H7 (cell line): Measurements from ENCODE around the gene FCN1. TPM values are rescaled to one million over a fixed set of nuclear protein-coding genes. Genes with fewer than 3 reads are reported as not detected.
A peak's percentile ranks its signal among the peaks of the same experiment; 100 is the strongest.
"Not testable (repeated sequence)": the region's sequence is repeated elsewhere in the genome, so short reads cannot be mapped to it uniquely, and the experiment has no call there.

Experiments
- DNase-seq: peaks from one replicate; pipeline ENCODE4 v3.0.0; 2012
- H3K27me3 ChIP-seq: 2 replicates; pipeline ENCODE4 v1.6.0; 2011; ENCODE audit warnings: mild to moderate bottlenecking, low read length; ENCODE audit not compliant: control insufficient read depth, insufficient read depth
- H3K36me3 ChIP-seq: replicated peaks from 2 replicates; pipeline ENCODE4 v1.5.1; 2011; ENCODE audit warnings: low read length; ENCODE audit not compliant: control insufficient read depth, insufficient read depth
- H3K4me3 ChIP-seq: 2 replicates; pipeline ENCODE4 v1.5.1; 2011; ENCODE audit warnings: low read depth, mild to moderate bottlenecking, control low read depth, low read length, moderate library complexity; ENCODE audit not compliant: insufficient read depth
- total RNA-seq: library from RNA; depleted of rRNA; stranded (reverse); fragments of >200 nt; shearing (Covaris generic); gene quantifications from 2 replicates; pipeline ENCODE4 v1.2.3, GENCODE V29; 2014

The FCN1 gene
- total RNA-seq, 1 experiment from 2014 or later, result not detected

- Histone ChIP-seq H3K4me3 (no peak overlapping the region), H3K36me3 (no peaks in the 10 kb centered on the region), H3K27me3 (no peaks in the 10 kb centered on the region)
- peak; percentile 36 for DNase-seq
These were observed 41.6 kb upstream of the FCN1 start for GRCh38 chr9:134959126-134959970.

GRCh38 chr9:134957945-134958227, 40.2 kb upstream of the FCN1 start:
- H3K4me3 ChIP-seq, result no peak overlapping the region
- no peaks in the 10 kb centered on the region for H3K36me3 ChIP-seq
- H3K27me3 ChIP-seq, result no peaks in the 10 kb centered on the region
- DNase-seq, result no peak

GRCh38 chr9:134957165-134957944, 39.6 kb upstream of the FCN1 start:
- Histone ChIP-seq H3K4me3 (no peak overlapping the region), H3K27me3 (no peaks in the 10 kb centered on the region), H3K36me3 (no peaks in the 10 kb centered on the region)
- peak; percentile 18 for DNase-seq

GRCh38 chr9:134956387-134956786, 38.7 kb upstream of the FCN1 start:
- not testable (repeated sequence) for H3K4me3 ChIP-seq, H3K36me3 ChIP-seq, DNase-seq, H3K27me3 ChIP-seq

GRCh38 chr9:134955801-134956200, 38.1 kb upstream of the FCN1 start:
- Histone ChIP-seq H3K27me3 (no peaks in the 10 kb centered on the region), H3K4me3 (no peak overlapping the region), H3K36me3 (no peaks in the 10 kb centered on the region)
- peak; percentile 34 for DNase-seq

GRCh38 chr9:134955156-134955555, 37.4 kb upstream of the FCN1 start:
- DNase-seq, result peak; percentile 12
- no peaks in the 10 kb centered on the region for H3K27me3 ChIP-seq
- H3K36me3 ChIP-seq, result no peaks in the 10 kb centered on the region
- no peak overlapping the region for H3K4me3 ChIP-seq

GRCh38 chr9:134951994-134952393, 34.3 kb upstream of the FCN1 start:
- no peak for DNase-seq

GRCh38 chr9:134951461-134951860, 33.7 kb upstream of the FCN1 start:
- no peaks in the 10 kb centered on the region for H3K27me3 ChIP-seq
- no peak for DNase-seq
- no peaks in the 10 kb centered on the region for H3K36me3 ChIP-seq
- H3K4me3 ChIP-seq, result no peak overlapping the region

More at GRCh38 chr9:134951994-134952393, 34.3 kb upstream of the FCN1 start:
- Histone ChIP-seq H3K36me3 (no peaks in the 10 kb centered on the region), H3K27me3 (no peaks in the 10 kb centered on the region), H3K4me3 (no peak overlapping the region)

GRCh38 chr9:134950386-134951210, 32.9 kb upstream of the FCN1 start:
- Histone ChIP-seq H3K27me3 (no peaks in the 10 kb centered on the region), H3K36me3 (no peaks in the 10 kb centered on the region), H3K4me3 (no peak overlapping the region)
- no peak for DNase-seq

GRCh38 chr9:134949681-134950385, 32.1 kb upstream of the FCN1 start:
- DNase-seq, result no peak
- Histone ChIP-seq H3K27me3 (no peaks in the 10 kb centered on the region), H3K4me3 (no peak overlapping the region), H3K36me3 (no peaks in the 10 kb centered on the region)

- DNase-seq, result no peak
- no peaks in the 10 kb centered on the region for H3K36me3 ChIP-seq
- H3K27me3 ChIP-seq, result no peaks in the 10 kb centered on the region
- H3K4me3 ChIP-seq, result no peak overlapping the region
These were observed 30.4 kb upstream of the FCN1 start for GRCh38 chr9:134948149-134948548.

- DNase-seq, result no peak
- H3K4me3 ChIP-seq, result no peak overlapping the region
- no peaks in the 10 kb centered on the region for H3K36me3 ChIP-seq
These were observed 29.7 kb upstream of the FCN1 start for GRCh38 chr9:134947265-134947955.

GRCh38 chr9:134946663-134947062, 29.0 kb upstream of the FCN1 start:
- H3K27me3 ChIP-seq, result no peaks in the 10 kb centered on the region
- H3K4me3 ChIP-seq, result no peak overlapping the region
- no peaks in the 10 kb centered on the region for H3K36me3 ChIP-seq
- DNase-seq, result no peak

More at GRCh38 chr9:134947265-134947955, 29.7 kb upstream of the FCN1 start:
- H3K27me3 ChIP-seq, result no peaks in the 10 kb centered on the region
